Neuronal stem cell (in vitro differentiated cells): ENCODE results near the gene MUC12.
A peak's percentile ranks its signal among the peaks of the same experiment; 100 is the strongest.

ENCODE experiments used
- DNase-seq: peaks from one replicate; pipeline ENCODE4 v3.0.0-alpha.2; 2013; ENCODE audit warnings: low spot score
- H2AFZ ChIP-seq: one replicate; pipeline ENCODE4 v1.6.1; 2013; ENCODE audit warnings: mild to moderate bottlenecking, low read length, inconsistent platforms
- H2AK5ac ChIP-seq: 2 replicates; pipeline ENCODE4 v1.6.1; 2013; ENCODE audit warnings: low read depth, mild to moderate bottlenecking, inconsistent platforms, low read length, moderate library complexity, mixed read lengths
- H2BK120ac ChIP-seq: 2 replicates; pipeline ENCODE4 v1.6.1; 2013; ENCODE audit warnings: low read depth, mild to moderate bottlenecking, inconsistent platforms, low read length, moderate library complexity, mixed read lengths
- H2BK12ac ChIP-seq: one replicate; pipeline ENCODE4 v1.6.1; 2013; ENCODE audit warnings: low read length, inconsistent platforms
- H2BK15ac ChIP-seq: 2 replicates; pipeline ENCODE4 v1.6.1; 2013; ENCODE audit warnings: mild to moderate bottlenecking, low read length, inconsistent platforms, mixed read lengths
- H2BK5ac ChIP-seq: one replicate; pipeline ENCODE4 v1.6.1; 2013; ENCODE audit warnings: inconsistent platforms, mild to moderate bottlenecking, low read length, moderate library complexity
- H3K14ac ChIP-seq: one replicate; pipeline ENCODE4 v1.6.1; 2013; ENCODE audit warnings: low read length, inconsistent platforms
- H3K18ac ChIP-seq: 2 replicates; pipeline ENCODE4 v1.6.1; 2013; ENCODE audit warnings: low read length, inconsistent platforms
- H3K23ac ChIP-seq: 2 replicates; pipeline ENCODE4 v1.6.1; 2013; ENCODE audit warnings: low read depth, mild to moderate bottlenecking, mixed read lengths, low read length, inconsistent platforms; ENCODE audit not compliant: poor library complexity
- H3K27ac ChIP-seq: replicated peaks from 3 replicates; pipeline ENCODE4 v1.5.1; 2013; ENCODE audit warnings: low read length, inconsistent platforms
- H3K27me3 ChIP-seq, 3 experiments: 2 replicates each; pipeline ENCODE4 v1.6.1; 2013; ENCODE audit warnings: low read length in 3 of 3, mild to moderate bottlenecking in 2 of 3, inconsistent platforms in 1 of 3, low read depth in 1 of 3, mixed read lengths in 1 of 3, moderate library complexity in 1 of 3; ENCODE audit not compliant: control insufficient read depth in 3 of 3, insufficient read depth in 3 of 3
- H3K36me3 ChIP-seq, 2 donors: replicated peaks in 1 of 2; 2 replicates each; pipeline ENCODE4 v1.6.1; 2013; ENCODE audit warnings: low read length in 2 of 2; ENCODE audit not compliant: control insufficient read depth in 2 of 2, insufficient read depth in 2 of 2
- H3K4ac ChIP-seq: 2 replicates; pipeline ENCODE4 v1.6.1; 2013; ENCODE audit warnings: inconsistent platforms, mild to moderate bottlenecking, low read length, moderate library complexity
- H3K4me1 ChIP-seq, 2 donors: 1 replicate in 1 of 2; 2 replicates in 1 of 2; pipeline ENCODE4 v1.6.1; 2013; ENCODE audit warnings: low read length in 2 of 2, low read depth in 1 of 2; ENCODE audit not compliant: control insufficient read depth in 2 of 2, insufficient read depth in 1 of 2
- H3K4me2 ChIP-seq: one replicate; pipeline ENCODE4 v1.6.1; 2013; ENCODE audit warnings: mild to moderate bottlenecking, low read length, inconsistent platforms; ENCODE audit not compliant: insufficient read depth, poor library complexity, severe bottlenecking
- H3K4me3 ChIP-seq, 2 donors: 2 replicates each; pipeline ENCODE4 v1.5.1; 2013; ENCODE audit warnings: low read length in 2 of 2, mild to moderate bottlenecking in 2 of 2, inconsistent platforms in 1 of 2, moderate library complexity in 1 of 2
- H3K79me1 ChIP-seq: one replicate; pipeline ENCODE4 v1.6.1; 2013; ENCODE audit warnings: low read depth, mild to moderate bottlenecking, inconsistent platforms, low read length, moderate library complexity
- H3K9ac ChIP-seq: one replicate; pipeline ENCODE4 v1.6.1; 2013; ENCODE audit warnings: mild to moderate bottlenecking, low read depth, low read length, inconsistent platforms; ENCODE audit not compliant: poor library complexity
- H3K9me3 ChIP-seq, 2 donors: replicated peaks in 1 of 2; 2 replicates each; pipeline versions ENCODE3 to v1.6.1; 2013; ENCODE audit warnings: low read length in 2 of 2, mild to moderate bottlenecking in 2 of 2, inconsistent platforms in 1 of 2, low read depth in 1 of 2, mixed read lengths in 1 of 2, moderate library complexity in 1 of 2; ENCODE audit not compliant: control insufficient read depth in 2 of 2, insufficient read depth in 1 of 2
- H4K8ac ChIP-seq: one replicate; pipeline ENCODE4 v1.6.1; 2013; ENCODE audit warnings: low read depth, mild to moderate bottlenecking, inconsistent platforms, low read length, moderate library complexity
- H4K91ac ChIP-seq: one replicate; pipeline ENCODE4 v1.6.1; 2013; ENCODE audit warnings: low read length, low read depth, mild to moderate bottlenecking, inconsistent platforms; ENCODE audit not compliant: poor library complexity
- WGBS, 2 donors: extraction: QIAGEN DNeasy Blood & Tissue Kit; methylation state at CpG; one replicate each; pipeline ENCODE4 v1.1.7; 2013; ENCODE audit warnings: missing lambda C conversion rate in 2 of 2, mixed read lengths in 1 of 2; ENCODE audit not compliant: insufficient read length in 2 of 2, insufficient replicate concordance in 1 of 2; ENCODE audit errors: extremely low coverage in 2 of 2; 5-methylcytosine and 5-hydroxymethylcytosine counted together

The MUC12 gene

DNA sequence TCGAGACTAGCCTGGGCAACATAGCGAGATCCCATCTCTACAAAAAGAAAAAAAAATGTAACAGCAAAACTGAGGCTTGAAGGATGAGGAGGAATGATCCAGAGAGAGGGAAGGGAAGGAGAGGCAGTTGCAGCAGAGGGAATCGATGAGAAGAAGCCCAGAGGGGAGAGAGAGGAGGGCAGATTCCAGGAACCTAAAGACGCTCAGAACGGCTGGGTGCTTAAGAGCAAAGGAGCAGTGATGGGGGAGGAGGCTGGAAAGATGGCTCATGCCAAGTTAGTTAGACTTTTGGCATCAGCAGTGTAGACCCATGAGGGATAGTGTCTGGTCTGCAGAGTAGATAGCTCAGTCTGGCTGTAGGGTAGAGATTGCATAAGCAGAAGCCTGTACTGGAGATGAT, 40.3 kb downstream of the MUC12 start:
- H3K18ac ChIP-seq = no peak overlapping the region
- no peak overlapping the region for H3K4ac ChIP-seq
- no peak overlapping the region for H4K8ac ChIP-seq
- no peak overlapping the region for H3K23ac ChIP-seq
- WGBS, 2 donors = no CpG with 5 or more reads among the region's 5 CpGs
- no peak overlapping the region for H3K4me3 ChIP-seq
- H3K9ac ChIP-seq = peak overlapping the region; percentile 37
- peaks cover 2% of the 10 kb centered on the region for H3K79me1 ChIP-seq
- peak overlapping the region; percentile 32 for H2BK12ac ChIP-seq
- H2BK5ac ChIP-seq = no peak overlapping the region
- no peak overlapping the region for H4K91ac ChIP-seq
- no peak overlapping the region for H3K27ac ChIP-seq
- peaks cover 0 to 15% of the 10 kb centered on the region in 2 donors for H3K36me3 ChIP-seq
- H2AFZ ChIP-seq = no peak overlapping the region
- H2BK120ac ChIP-seq = no peak overlapping the region
- no peak overlapping the region for H2BK15ac ChIP-seq
- peaks cover 0 to 2% of the 10 kb centered on the region in 2 donors for H3K4me1 ChIP-seq
- no peaks in the 10 kb centered on the region for H3K27me3 ChIP-seq
- no peak overlapping the region for H3K4me2 ChIP-seq
- DNase-seq = no peak
- H3K9me3 ChIP-seq = peaks cover 0 to 6% of the 10 kb centered on the region in 2 donors
- peak overlapping the region; percentile 15 for H3K14ac ChIP-seq
- H2AK5ac ChIP-seq = no peak overlapping the region

DNA sequence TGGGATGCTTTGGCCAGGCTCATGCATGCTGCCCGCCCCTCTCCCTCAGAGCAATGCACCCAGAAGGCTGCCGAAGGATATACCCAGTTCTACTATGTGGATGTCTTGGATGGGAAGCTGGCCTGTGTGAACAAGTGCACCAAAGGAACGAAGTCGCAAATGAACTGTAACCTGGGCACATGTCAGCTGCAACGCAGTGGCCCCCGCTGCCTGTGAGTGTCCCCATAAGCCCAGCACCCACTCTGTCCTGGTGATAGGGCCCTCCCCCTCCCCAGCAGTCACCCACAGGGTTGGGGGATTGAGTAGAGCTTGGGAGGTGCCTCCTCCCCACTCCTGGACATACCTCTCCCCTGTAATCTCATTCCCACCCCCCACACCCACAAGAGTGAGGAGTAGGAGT, 43.6 kb downstream of the MUC12 start:
- peaks cover 0 to 15% of the 10 kb centered on the region in 2 donors for H3K36me3 ChIP-seq
- H3K9ac ChIP-seq = peak overlapping the region; percentile 35
- peak overlapping the region; percentile 21 for H3K23ac ChIP-seq
- H3K4me2 ChIP-seq = no peak overlapping the region
- no peak overlapping the region for H3K4me3 ChIP-seq
- H4K91ac ChIP-seq = no peak overlapping the region
- no peak for DNase-seq
- H3K4me1 ChIP-seq = peaks cover 7 to 13% of the 10 kb centered on the region in 2 donors
- H3K27ac ChIP-seq = no peak overlapping the region
- no peaks in the 10 kb centered on the region for H3K27me3 ChIP-seq
- H2BK5ac ChIP-seq = no peak overlapping the region
- no peak overlapping the region for H2AFZ ChIP-seq
- H3K9me3 ChIP-seq = peaks cover 0 to 6% of the 10 kb centered on the region in 2 donors
- no peak overlapping the region for H2BK120ac ChIP-seq
- no peak overlapping the region for H2BK15ac ChIP-seq
- H4K8ac ChIP-seq = no peak overlapping the region
- H3K18ac ChIP-seq = peak overlapping the region; percentile 78
- no CpG with 5 or more reads among the region's 6 CpGs for WGBS, 2 donors
- peak overlapping the region; percentile 4 for H3K4ac ChIP-seq
- H3K14ac ChIP-seq = peak overlapping the region; percentile 60
- H2BK12ac ChIP-seq = no peak overlapping the region
- no peak overlapping the region for H2AK5ac ChIP-seq
- peaks cover 2% of the 10 kb centered on the region for H3K79me1 ChIP-seq

DNA sequence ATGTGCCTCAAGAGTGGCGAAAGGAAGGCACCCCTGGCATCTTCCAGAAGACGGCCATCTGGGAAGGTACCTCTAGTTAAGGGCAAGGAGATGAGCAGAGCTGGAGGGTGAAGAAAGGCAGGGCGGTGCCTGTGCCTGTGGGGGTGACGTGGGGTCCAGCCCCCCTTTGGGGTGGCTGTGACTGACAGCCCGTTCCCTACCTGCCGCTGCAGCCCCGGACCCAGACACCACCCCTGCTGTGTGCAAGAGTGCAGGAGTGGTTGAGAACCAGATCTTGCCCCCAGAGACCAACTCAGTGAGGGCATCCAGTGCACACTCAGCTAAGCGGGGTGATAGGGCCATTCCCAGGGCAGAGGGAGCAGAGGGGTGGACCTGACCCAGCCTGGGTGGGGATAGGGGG, 46.3 kb downstream of the MUC12 start:
- H2BK120ac ChIP-seq = no peak overlapping the region
- no peak overlapping the region for H2AFZ ChIP-seq
- no peak overlapping the region for H3K27ac ChIP-seq
- WGBS, 2 donors = no CpG with 5 or more reads among the region's 8 CpGs
- no peak overlapping the region for H4K91ac ChIP-seq
- DNase-seq = no peak
- H2BK12ac ChIP-seq = peak overlapping the region; percentile 67
- no peak overlapping the region for H3K4me2 ChIP-seq
- H4K8ac ChIP-seq = peak overlapping the region; percentile 58
- H2BK15ac ChIP-seq = no peak overlapping the region
- H3K9ac ChIP-seq = no peak overlapping the region
- H3K79me1 ChIP-seq = no peaks in the 10 kb centered on the region
- no peak overlapping the region for H3K14ac ChIP-seq
- H2AK5ac ChIP-seq = peak overlapping the region; percentile 16
- H3K4me1 ChIP-seq = peaks cover 18 to 20% of the 10 kb centered on the region in 2 donors
- H3K9me3 ChIP-seq = peaks cover 0 to 6% of the 10 kb centered on the region in 2 donors
- H3K27me3 ChIP-seq = no peaks in the 10 kb centered on the region
- H3K4ac ChIP-seq = no peak overlapping the region
- H2BK5ac ChIP-seq = peak overlapping the region; percentile 4
- peak overlapping the region; percentile 0 for H3K23ac ChIP-seq
- H3K4me3 ChIP-seq = no peak overlapping the region
- peak overlapping the region; percentile 12 for H3K18ac ChIP-seq
- peaks cover 0 to 15% of the 10 kb centered on the region in 2 donors for H3K36me3 ChIP-seq

DNA sequence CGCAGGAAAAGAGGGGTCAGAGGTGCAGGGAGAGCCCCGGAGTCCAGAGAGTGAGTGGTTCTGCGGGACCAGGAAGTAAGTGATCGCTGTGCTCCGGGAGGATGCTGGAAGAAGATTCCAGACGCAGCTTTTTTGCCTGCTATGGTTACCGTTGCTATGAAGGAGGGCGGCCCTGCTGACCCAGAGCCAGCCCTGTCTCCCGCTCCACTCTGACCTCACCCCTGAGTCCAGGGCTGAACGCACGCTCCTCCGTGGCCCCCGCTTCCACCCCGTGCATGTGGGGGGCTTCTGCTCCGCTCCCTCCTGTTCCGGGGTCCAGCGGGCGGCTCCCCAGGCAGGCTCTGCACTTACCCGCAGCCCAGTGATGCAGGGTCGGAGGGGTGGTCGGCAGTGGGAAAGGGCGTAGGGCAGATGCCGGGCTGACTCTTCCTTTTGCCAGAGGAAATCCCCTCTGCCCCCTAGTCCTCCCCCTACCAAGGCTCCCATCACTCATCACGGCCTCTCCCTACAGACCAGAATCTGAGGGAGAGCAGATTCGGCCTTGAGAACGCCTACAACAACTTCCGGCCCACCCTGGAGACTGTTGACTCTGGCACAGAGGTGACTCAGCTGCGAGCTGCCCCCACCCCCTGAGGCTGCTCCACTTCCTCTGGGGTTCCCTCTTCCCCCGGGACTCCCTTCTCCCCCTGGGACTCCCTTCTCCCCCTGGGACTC, 47.9 kb downstream of the MUC12 start:
- Histone ChIP-seq H2AK5ac (peak overlapping the region; percentile 40), H2BK5ac (peak overlapping the region; percentile 33), H3K9ac (peak overlapping the region; percentile 17), H3K27ac (peak overlapping the region; percentile 59), H2BK120ac (no peak overlapping the region), H4K91ac (no peak overlapping the region), H2AFZ (peak overlapping the region; percentile 99), H3K4me2 (peak overlapping the region; percentile 55), H3K23ac (no peak overlapping the region), H3K18ac (peak overlapping the region; percentile 98), H3K4me3 (peak overlapping the region; percentile 55 to 69), H3K4ac (no peak overlapping the region), H3K27me3 (no peaks in the 10 kb centered on the region), H3K36me3 (peaks cover 0 to 8% of the 10 kb centered on the region in 2 donors), H4K8ac (peak overlapping the region; percentile 52), H2BK15ac (no peak overlapping the region), H3K9me3 (peaks cover 0 to 6% of the 10 kb centered on the region in 2 donors), H3K14ac (no peak overlapping the region), H2BK12ac (peak overlapping the region; percentile 33), H3K79me1 (no peaks in the 10 kb centered on the region), H3K4me1 (peaks cover 18 to 20% of the 10 kb centered on the region in 2 donors)
- WGBS, 2 donors = no CpG with 5 or more reads among the region's 29 CpGs
- DNase-seq = peak; percentile 65
